ENCODE data around the gene NFKBIE. TPM values are rescaled to one million over a fixed set of nuclear protein-coding genes. Genes with fewer than 3 reads are reported as not detected.

The NFKBIE gene
- total and polyA plus RNA-seq, 2 of the 13 experiments (the other 11 are each of a cell fraction or from before 2014, with no cell fraction given) = 6.7 to 14.5 TPM

DNA sequence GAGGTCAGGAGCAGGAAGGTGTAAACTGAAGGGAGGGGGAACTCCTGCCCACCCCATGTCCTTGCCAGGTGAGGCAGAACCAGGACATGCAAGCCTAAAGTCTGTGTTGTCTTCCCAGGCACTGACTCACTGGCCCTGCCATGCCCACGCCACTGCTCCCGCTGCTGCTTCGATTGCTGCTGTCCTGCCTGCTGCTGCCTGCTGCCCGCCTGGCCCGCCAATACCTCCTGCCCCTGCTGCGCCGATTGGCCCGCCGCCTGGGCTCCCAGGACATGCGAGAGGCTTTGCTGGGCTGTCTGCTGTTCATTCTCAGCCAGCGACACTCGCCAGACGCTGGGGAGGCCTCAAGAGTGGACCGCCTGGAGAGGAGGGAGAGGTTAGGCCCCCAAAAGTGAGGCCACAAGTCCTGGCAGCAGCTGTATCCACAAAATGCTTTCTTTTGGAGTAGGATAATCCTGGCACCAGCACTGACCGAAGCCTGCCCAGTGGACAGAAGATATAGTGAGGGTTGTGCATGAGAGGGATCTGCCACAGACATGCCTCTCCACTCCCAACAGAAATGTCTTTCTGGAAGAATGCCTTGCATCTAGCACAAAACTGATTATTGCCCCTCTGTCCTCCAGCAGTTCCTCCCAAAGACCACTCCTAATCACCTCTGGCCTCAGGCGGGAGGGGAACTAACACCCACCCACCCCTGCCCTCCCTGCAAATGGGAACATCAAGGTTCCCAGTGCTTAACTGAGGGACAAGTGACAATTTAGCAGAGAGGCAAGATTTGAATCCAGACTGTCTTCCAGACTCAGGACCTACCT is 47.8 kb downstream of the NFKBIE start (continued):
- TF ChIP-seq RNF219 (CRISPR knock-in tag; IDR thresholded peaks at IDR 0.05) (no peak), MTF1 (CRISPR knock-in tag; IDR thresholded peaks at IDR 0.05) (no peak), ZNF292 (CRISPR knock-in tag; IDR thresholded peaks at IDR 0.05; ENCODE audit: borderline replicate concordance, low read depth) (peak; percentile 79), PHF20 (CRISPR knock-in tag; IDR thresholded peaks at IDR 0.05) (no peak), IRF1 (CRISPR knock-in tag; IDR thresholded peaks at IDR 0.05; ENCODE audit: low read depth) (no peak), ZBTB14 (CRISPR knock-in tag; IDR thresholded peaks at IDR 0.05) (no peak), ZBTB38 (CRISPR knock-in tag; IDR thresholded peaks at IDR 0.05) (peak; percentile 55; the same call in 1 of the 2 replicates)
- TF ChIP-seq, protein P1, sequence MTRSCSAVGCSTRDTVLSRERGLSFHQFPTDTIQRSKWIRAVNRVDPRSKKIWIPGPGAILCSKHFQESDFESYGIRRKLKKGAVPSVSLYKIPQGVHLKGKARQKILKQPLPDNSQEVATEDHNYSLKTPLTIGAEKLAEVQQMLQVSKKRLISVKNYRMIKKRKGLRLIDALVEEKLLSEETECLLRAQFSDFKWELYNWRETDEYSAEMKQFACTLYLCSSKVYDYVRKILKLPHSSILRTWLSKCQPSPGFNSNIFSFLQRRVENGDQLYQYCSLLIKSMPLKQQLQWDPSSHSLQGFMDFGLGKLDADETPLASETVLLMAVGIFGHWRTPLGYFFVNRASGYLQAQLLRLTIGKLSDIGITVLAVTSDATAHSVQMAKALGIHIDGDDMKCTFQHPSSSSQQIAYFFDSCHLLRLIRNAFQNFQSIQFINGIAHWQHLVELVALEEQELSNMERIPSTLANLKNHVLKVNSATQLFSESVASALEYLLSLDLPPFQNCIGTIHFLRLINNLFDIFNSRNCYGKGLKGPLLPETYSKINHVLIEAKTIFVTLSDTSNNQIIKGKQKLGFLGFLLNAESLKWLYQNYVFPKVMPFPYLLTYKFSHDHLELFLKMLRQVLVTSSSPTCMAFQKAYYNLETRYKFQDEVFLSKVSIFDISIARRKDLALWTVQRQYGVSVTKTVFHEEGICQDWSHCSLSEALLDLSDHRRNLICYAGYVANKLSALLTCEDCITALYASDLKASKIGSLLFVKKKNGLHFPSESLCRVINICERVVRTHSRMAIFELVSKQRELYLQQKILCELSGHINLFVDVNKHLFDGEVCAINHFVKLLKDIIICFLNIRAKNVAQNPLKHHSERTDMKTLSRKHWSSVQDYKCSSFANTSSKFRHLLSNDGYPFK (CRISPR knock-in tag; IDR thresholded peaks at IDR 0.05; ENCODE audit: borderline replicate concordance) = 0 out of 2 replicates have a peak, but pooled peaks have one; percentile 40
- TF ChIP-seq, protein P2, sequence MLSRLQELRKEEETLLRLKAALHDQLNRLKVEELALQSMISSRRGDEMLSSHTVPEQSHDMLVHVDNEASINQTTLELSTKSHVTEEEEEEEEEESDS (CRISPR knock-in tag; IDR thresholded peaks at IDR 0.05; ENCODE audit: borderline replicate concordance) = no peak
- TF ChIP-seq, protein P3, sequence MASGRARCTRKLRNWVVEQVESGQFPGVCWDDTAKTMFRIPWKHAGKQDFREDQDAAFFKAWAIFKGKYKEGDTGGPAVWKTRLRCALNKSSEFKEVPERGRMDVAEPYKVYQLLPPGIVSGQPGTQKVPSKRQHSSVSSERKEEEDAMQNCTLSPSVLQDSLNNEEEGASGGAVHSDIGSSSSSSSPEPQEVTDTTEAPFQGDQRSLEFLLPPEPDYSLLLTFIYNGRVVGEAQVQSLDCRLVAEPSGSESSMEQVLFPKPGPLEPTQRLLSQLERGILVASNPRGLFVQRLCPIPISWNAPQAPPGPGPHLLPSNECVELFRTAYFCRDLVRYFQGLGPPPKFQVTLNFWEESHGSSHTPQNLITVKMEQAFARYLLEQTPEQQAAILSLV (CRISPR knock-in tag; IDR thresholded peaks at IDR 0.05; ENCODE audit: borderline replicate concordance) = 0 out of 2 replicates have a peak, but pooled peaks have one; percentile 45
- TF ChIP-seq, protein P4, sequence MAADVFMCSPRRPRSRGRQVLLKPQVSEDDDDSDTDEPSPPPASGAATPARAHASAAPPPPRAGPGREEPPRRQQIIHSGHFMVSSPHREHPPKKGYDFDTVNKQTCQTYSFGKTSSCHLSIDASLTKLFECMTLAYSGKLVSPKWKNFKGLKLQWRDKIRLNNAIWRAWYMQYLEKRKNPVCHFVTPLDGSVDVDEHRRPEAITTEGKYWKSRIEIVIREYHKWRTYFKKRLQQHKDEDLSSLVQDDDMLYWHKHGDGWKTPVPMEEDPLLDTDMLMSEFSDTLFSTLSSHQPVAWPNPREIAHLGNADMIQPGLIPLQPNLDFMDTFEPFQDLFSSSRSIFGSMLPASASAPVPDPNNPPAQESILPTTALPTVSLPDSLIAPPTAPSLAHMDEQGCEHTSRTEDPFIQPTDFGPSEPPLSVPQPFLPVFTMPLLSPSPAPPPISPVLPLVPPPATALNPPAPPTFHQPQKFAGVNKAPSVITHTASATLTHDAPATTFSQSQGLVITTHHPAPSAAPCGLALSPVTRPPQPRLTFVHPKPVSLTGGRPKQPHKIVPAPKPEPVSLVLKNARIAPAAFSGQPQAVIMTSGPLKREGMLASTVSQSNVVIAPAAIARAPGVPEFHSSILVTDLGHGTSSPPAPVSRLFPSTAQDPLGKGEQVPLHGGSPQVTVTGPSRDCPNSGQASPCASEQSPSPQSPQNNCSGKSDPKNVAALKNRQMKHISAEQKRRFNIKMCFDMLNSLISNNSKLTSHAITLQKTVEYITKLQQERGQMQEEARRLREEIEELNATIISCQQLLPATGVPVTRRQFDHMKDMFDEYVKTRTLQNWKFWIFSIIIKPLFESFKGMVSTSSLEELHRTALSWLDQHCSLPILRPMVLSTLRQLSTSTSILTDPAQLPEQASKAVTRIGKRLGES (CRISPR knock-in tag; IDR thresholded peaks at IDR 0.05; ENCODE audit: borderline replicate concordance) = no peak
- TF ChIP-seq, protein P5, sequence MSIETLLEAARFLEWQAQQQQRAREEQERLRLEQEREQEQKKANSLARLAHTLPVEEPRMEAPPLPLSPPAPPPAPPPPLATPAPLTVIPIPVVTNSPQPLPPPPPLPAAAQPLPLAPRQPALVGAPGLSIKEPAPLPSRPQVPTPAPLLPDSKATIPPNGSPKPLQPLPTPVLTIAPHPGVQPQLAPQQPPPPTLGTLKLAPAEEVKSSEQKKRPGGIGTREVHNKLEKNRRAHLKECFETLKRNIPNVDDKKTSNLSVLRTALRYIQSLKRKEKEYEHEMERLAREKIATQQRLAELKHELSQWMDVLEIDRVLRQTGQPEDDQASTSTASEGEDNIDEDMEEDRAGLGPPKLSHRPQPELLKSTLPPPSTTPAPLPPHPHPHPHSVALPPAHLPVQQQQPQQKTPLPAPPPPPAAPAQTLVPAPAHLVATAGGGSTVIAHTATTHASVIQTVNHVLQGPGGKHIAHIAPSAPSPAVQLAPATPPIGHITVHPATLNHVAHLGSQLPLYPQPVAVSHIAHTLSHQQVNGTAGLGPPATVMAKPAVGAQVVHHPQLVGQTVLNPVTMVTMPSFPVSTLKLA (IDR thresholded peaks at IDR 0.05) = no peak

Measured in HepG2 (cell line).